Endometrium (tissue), 2 donors: ENCODE data around the gene PACS2.
A peak's percentile ranks its signal among the peaks of the same experiment; 100 is the strongest.
"Not testable (repeated sequence)": the region's sequence is repeated elsewhere in the genome, so short reads cannot be mapped to it uniquely, and the experiment has no call there.

Source experiments
- FAIRE-seq: peaks from 2 replicates; lab custom pipeline; 2012; peaks lifted over from hg19 to GRCh38; lab: Jason Lieb, UNC
- donor health status: control.
- donor health status: control.

Gene PACS2

DNA sequence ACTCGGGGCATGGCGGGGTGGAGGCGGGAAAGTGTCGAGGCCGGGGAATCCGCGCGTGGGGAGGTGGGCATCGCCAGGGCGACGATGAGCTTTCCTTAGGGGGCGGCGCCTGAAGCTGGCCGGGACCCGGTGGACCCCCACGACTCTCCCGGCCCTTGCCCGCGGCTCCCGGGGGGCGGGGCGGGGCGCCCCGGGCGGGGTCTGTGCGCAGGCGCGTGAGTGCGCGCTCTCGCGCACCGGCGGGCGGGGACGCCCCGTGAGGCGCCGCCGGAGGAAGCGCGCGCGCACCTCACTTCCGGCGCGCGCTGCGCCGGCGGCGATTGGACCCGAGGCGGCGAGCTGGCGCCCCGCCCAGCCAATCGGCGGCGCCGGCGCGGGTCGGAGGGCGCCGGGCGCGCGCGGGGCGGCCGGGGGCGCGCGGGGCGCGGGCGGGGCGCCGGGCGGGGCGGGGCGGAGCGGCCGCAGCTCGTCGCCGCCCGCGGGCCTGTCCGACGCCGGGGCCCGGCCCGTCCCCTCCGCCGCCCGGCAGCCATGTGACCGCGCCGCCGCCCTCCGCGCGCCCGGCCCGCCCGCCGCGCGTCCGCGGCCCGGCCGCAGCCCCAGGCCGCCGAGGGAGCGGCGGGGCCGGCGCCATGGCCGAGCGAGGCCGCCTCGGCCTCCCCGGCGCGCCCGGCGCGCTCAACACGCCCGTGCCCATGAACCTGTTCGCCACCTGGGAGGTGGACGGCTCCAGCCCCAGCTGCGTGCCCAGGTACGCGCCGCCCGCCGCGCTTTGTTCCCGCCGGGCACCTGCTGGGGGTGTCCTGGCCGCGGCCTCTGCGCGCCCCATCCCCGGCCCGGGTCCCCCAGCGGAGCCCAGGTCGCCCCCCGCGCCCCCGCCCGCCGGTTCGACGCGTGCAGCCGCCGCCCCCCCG lies at the start of gene PACS2:
Gene PACS2 (plus strand): TSS at position 462 of the 914 bp plus-strand sequence. CDS start 171 bp downstream, at position 633.
- FAIRE-seq = no peak

GRCh38 chr14:105267820-105268548 lies 46.6 kb upstream of the PACS2 start:
- FAIRE-seq = no peak

GRCh38 chr14:105268736-105269354 lies 45.7 kb upstream of the PACS2 start:
- FAIRE-seq = no peak

GRCh38 chr14:105269405-105269804 lies 45.1 kb upstream of the PACS2 start:
- no peak for FAIRE-seq

DNA sequence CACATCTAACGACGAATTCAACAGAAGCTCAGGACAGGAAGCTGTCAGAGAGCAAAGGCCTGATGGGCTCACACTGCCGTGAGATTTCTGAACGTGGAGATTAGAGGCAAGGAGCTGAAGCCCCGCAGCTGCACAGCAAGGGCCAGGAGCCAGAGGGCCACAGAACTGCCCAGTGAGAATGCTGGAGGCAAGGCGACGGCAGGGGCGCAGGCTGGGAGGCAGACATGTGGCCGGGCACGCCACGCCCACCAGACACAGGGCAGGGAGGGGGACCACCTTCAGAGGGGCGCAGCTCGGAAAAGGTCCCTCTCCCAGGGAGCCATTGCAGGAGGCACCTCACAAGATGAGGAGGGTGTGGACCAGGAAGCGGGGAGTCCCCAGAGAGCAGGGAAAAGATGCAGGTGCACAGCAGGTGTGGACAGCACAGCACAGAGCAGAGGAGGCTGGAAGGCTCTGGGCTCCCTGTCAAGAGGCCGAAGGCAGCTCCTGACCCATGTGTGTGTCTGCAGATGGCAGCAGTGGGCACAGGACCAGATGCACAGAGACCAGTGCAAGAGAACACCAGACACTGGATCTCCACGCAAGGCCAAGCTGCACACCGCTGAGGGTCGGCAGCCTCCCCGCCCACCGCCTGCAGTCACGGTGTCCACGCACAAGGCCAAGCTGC lies 43.2 kb upstream of the PACS2 start:
- no peak for FAIRE-seq

DNA sequence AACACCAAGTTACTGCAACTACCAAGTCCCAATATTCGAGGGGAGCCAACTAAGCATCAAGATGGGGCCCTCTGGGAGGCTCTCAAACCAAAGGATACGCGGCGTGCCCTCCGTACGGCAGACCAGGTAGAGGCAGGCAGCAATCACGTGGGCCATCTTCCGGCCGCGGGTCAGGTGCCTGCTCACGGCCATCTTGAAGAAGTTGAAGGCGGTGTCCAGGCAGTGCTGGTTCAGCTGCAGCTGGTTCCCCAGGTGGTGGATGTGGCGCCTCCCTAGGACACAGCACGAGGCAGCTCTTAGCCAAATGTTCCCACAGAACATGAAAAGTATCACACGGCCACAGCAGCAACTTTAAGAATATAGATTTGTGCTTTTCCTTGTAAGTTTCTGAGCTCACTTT lies 41.9 kb upstream of the PACS2 start:
- no peak for FAIRE-seq

- no peak for FAIRE-seq
These were observed 41.5 kb upstream of the PACS2 start for GRCh38 chr14:105273062-105273461.

DNA sequence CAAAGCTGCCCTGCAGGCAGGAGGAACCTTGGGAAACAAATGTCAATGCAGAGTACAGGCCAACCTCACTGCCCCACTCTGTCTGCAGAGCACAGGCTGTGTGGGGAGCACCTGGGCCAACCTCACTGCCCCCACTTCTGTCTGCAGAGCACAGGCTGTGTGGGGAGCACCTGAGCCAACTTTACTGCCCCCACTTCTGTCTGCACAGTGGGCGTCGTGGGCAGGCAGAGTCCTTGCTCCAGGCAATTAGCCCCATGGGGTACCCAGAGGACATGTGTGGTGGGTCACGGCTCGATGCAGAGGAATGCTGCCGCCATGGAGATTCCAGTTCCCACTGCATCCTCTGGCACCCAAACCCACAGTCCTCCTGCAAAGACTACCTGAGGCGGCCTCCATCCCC lies 39.9 kb upstream of the PACS2 start:
- FAIRE-seq = no peak

- no peak for FAIRE-seq
These were observed 39.1 kb upstream of the PACS2 start for GRCh38 chr14:105275267-105275946.

GRCh38 chr14:105277448-105277847 lies 37.1 kb upstream of the PACS2 start:
- FAIRE-seq = not testable (repeated sequence)

DNA sequence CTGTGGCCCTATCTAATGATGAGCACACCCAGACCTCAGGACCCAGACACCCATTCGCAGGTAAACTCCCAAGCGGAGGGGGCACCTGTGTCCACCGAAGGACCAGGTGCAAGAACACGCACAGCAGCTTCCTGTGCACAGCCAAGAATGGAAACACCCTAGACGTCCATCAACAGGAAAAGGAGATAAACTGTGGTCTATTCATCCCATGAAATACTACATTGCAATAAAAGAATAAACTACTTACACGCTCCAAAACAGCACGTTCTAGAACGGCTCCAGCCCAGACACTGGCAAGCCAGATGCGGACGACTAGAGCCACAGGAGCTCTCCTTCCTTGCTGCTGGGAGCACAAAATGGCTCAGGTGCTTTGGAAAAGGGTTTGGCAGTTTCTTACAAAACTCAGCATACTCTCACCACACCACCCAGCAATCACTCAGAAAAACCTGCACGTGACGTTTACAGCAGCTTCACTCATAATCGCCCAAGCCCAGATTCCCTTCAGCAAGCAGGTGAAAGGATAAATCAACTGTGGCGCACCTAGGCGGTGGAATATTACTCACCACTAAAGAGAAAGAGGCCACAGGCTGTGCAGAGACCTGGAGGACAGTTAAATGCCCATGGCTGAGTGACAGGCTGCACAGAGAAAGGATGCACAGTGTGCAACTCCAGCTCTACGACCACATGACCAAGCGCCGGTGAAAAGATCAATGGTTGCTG lies 34.7 kb upstream of the PACS2 start:
- FAIRE-seq = no peak

- FAIRE-seq = no peak
These were observed 34.0 kb upstream of the PACS2 start for GRCh38 chr14:105280525-105280924.

DNA sequence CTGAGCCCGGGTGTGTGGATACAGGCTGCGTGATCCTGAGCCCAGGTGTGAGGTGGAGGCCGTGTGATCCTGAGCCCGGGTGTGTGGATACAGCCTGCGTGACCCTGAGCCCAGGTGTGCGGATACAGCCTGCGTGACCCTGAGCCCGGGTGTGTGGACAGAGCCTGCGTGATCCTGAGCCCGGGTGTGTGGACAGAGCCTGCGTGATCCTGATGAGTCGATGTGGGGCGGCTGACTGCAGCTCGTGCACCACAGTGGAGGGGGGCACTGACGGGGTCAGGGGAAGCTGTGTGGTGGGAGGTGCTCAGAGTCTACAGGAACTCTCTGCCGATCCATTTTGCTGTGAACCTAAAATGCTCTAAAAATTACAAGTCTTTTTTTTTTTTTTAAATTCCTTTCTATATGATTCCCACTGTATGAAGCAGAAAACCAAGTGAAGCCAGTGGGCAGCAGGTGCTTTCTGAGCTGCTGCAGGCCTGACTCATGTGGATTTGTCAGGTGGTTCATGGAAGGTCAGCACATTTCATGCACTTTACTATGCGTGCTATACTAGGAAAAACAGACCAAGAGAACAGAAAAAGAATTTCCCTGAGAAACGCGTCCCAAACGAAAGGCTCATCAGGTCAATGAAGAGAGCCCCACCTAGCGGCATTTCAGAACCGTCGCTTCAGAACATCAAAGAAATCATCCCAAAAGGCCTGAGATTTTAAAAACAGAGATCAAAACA lies 33.0 kb upstream of the PACS2 start:
- FAIRE-seq = peak; percentile 8

DNA sequence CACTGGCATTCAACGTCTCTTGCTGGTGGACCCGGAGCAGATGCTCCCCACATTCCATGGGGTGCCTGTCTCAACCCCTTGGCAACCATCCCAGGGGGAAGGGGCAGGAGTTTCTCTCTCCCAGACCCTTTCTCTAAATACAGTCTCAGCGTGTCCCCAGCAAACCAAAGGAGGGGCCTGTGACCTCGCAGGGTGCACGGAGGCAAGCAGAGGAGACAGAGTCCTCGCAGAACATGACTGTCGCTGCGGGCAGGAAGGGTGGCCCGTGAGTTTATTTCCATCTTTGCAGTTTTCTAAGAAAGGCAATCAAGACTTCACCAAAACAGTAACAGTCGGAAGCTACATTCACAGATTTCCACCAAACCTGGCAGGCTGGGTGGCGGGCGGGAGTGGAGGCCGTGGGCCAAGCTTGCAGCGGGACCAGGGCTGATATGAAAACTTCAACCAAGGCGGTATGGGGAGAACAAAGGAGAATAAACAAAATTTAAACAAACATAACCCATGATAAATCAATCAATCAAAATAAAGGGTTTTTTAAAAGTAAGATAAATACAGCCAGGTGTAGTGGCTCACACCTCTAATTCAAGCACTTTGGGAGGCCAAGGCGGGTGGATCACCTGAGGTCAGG lies 32.3 kb upstream of the PACS2 start:
- no peak for FAIRE-seq

GRCh38 chr14:105283028-105283427 lies 31.5 kb upstream of the PACS2 start:
- FAIRE-seq = no peak

GRCh38 chr14:105283899-105284298 lies 30.6 kb upstream of the PACS2 start:
- FAIRE-seq = no peak

DNA sequence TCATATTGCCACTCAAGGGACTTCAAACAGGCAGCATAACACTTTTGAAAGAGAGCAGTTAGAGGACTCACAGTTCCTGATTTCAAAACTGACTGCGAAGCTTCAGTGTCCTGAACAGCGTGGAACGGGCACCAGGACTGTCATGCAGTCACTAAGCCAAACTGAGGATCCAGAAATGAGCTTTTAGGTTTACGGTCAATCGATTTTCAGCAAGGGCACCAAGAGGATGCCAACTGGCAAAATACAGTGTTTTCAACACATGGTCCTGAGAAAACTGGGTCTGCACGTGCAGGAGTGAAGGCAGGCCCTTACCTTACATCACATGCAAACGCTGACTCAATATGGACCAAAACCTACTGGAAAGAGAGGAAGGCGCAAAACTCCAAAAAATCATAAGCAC lies 29.4 kb upstream of the PACS2 start:
- FAIRE-seq = no peak

- FAIRE-seq = no peak
These were observed 27.8 kb upstream of the PACS2 start for GRCh38 chr14:105286759-105287144.

DNA sequence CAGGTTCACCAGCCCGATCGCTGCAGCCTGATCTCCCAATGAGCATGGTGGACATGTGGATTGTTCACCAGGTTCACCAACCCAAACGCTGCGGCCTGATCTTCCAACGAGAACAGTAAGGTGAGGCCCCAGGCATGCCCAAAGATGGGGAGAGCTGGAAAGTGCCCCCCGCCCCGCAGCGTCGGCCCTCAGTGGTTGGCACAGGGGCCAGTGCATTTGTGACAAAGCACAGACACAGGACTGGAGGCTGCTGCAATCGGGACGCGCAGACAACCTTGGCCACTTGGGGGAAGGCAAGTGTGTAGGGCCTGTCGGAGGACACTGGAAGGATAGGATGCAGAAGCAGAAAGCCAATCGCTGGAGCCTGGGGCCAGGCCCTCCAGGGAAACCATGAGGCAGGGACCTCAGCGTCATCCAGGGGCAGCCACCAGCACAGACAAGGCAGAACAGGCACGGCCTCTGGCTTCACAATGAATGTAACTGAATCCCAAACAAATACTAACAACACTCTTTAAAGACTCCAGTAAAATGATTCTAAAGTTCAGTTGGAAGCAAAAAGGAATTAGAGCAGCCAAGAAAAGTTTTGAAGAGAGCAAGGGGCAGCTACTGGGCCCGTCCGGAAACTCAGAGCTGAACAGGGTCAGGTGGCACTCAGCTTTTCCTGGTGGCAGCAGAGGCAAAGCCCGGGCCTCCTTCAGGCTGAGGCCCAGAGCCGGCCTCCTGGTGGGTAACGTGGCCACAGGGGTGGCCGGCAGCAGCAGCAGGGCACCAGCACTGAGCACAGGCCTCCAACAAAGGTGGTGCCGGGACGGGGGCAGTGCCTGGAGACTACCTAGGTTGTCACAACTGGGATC lies 27.1 kb upstream of the PACS2 start:
- FAIRE-seq = no peak
